ENCODE data around the gene ZNF524. TPM values are rescaled to one million over a fixed set of nuclear protein-coding genes. Genes with fewer than 3 reads are reported as not detected.

Gene ZNF524
- total RNA-seq, 1 experiment from 2014 or later = 26.4 TPM

- Histone ChIP-seq H3K9me3 (ENCODE audit: control insufficient read depth, insufficient read depth, low read depth, low read length) (no peaks in the 10 kb centered on the region), H3K4me3 (ENCODE audit: low read depth in 2 of 2, low read length in 2 of 2) (no peak overlapping the region), H3K27ac (ENCODE audit: low read length) (no peak overlapping the region), H3K36me3 (ENCODE audit: control insufficient read depth, insufficient read depth, low read length) (peaks cover 4% of the 10 kb centered on the region; the same call in 1 of the 2 replicates), H3K4me1 (ENCODE audit: control insufficient read depth, insufficient read depth, low read length) (peaks cover 27% of the 10 kb centered on the region), H3K27me3 (ENCODE audit: control insufficient read depth, insufficient read depth, low read length) (no peaks in the 10 kb centered on the region)
- no TSS peak for BruUV-seq (replicated peaks)
- TF ChIP-seq REST (IDR thresholded peaks at IDR 0.05; ENCODE audit: insufficient read depth in 1 of 2, low read depth in 2 of 2, low read length in 1 of 2) (no peak), POLR2AphosphoS5 (IDR thresholded peaks at IDR 0.05; ENCODE audit: low read depth, low read length) (peak; percentile 24; the same call in 1 of the 2 replicates), TCF7L2 (IDR thresholded peaks at IDR 0.05; ENCODE audit: low read depth, low read length) (no peak), CTCF (IDR thresholded peaks at IDR 0.05) (peak; percentile 89), SIN3A (IDR thresholded peaks at IDR 0.05; ENCODE audit: borderline replicate concordance, insufficient read depth, low read depth, low read length) (no peak)
- ChIA-PET CTCF (interaction anchor here (0.7 kb wide), 1 partner anchor 1615 kb away, joined by 10 read pairs; no protein-coding TSS in a partner anchor), POLR2A (interaction anchor here (0.7 kb wide), 1 partner anchor 27 kb away, joined by 4 read pairs; no protein-coding TSS in a partner anchor)
- in situ Hi-C loops (cut with HindIII; ENCODE audit: low pct_unique_long_range_greater_than_20kb, low sequenced_read_pairs) = no loop called here
- intact Hi-C loops (cut with micrococcal nuclease; ENCODE audit: unreplicated experiment) = no loop called here
- no peak for DNase-seq (ENCODE audit: low read depth, low spot score)
- ATAC-seq = no peak
Observed at GRCh38 chr19:55638864-55639359, 38.8 kb downstream of the ZNF524 start.

- POLR2A ChIA-PET = no interaction called here
- CTCF ChIA-PET = interaction anchor here (0.5 kb wide), 1 partner anchor 13 kb away, joined by 7 read pairs; no protein-coding TSS in a partner anchor
Observed at GRCh38 chr19:55640043-55640576, 40.0 kb downstream of the ZNF524 start.

More at GRCh38 chr19:55640043-55640576, 40.0 kb downstream of the ZNF524 start:
- BruUV-seq (replicated peaks) = no TSS peak
- peaks cover 13% of the 10 kb centered on the region for H3K36me3 ChIP-seq (ENCODE audit: control insufficient read depth, insufficient read depth, low read length)
- H3K4me1 ChIP-seq (ENCODE audit: control insufficient read depth, insufficient read depth, low read length) = peaks cover 37% of the 10 kb centered on the region
- no peak for ATAC-seq
- H3K9me3 ChIP-seq (ENCODE audit: control insufficient read depth, insufficient read depth, low read depth, low read length) = no peaks in the 10 kb centered on the region
- H3K27ac ChIP-seq (ENCODE audit: low read length) = peak overlapping the region; percentile 92
- intact Hi-C loops (cut with micrococcal nuclease; ENCODE audit: unreplicated experiment) (no loop called here), in situ Hi-C loops (cut with HindIII; ENCODE audit: low pct_unique_long_range_greater_than_20kb, low sequenced_read_pairs) (no loop called here)
- TF ChIP-seq CTCF (IDR thresholded peaks at IDR 0.05) = no peak; the same call in 1 of the 2 replicates
- no peak for TF ChIP-seq POLR2AphosphoS5 (IDR thresholded peaks at IDR 0.05; ENCODE audit: low read depth, low read length)
- TF ChIP-seq REST (IDR thresholded peaks at IDR 0.05; ENCODE audit: insufficient read depth in 1 of 2, low read depth in 2 of 2, low read length in 1 of 2) = no peak
- TF ChIP-seq SIN3A (IDR thresholded peaks at IDR 0.05; ENCODE audit: borderline replicate concordance, insufficient read depth, low read depth, low read length) = no peak
- no peak for TF ChIP-seq TCF7L2 (IDR thresholded peaks at IDR 0.05; ENCODE audit: low read depth, low read length)
- peak overlapping the region; percentile 63 to 93 for H3K4me3 ChIP-seq (ENCODE audit: low read depth in 2 of 2, low read length in 2 of 2)
- DNase-seq (ENCODE audit: low read depth, low spot score) = no peak
- H3K27me3 ChIP-seq (ENCODE audit: control insufficient read depth, insufficient read depth, low read length) = no peaks in the 10 kb centered on the region

Measured in Panc1 (cell line).